GM12878 (cell line): ENCODE measurements around the gene VCPKMT. TPM values are rescaled to one million over a fixed set of nuclear protein-coding genes. Genes with fewer than 3 reads are reported as not detected.

Experiments used
- CBX3 ChIP-seq: fragments of 200-600 bp; sonication (generic); IDR thresholded peaks from 2 replicates; pipeline ENCODE4 v1.6.1; 2016; ENCODE audit warnings: low read depth, borderline replicate concordance
- E4F1 ChIP-seq: fragments of 450-650 bp; IDR thresholded peaks from 2 replicates; pipeline ENCODE4 v1.6.1; 2018; ENCODE audit warnings: borderline replicate concordance, mild to moderate bottlenecking; ENCODE audit not compliant: partially characterized antibody
- EED ChIP-seq: sonication (generic); IDR thresholded peaks from 2 replicates; pipeline ENCODE4 v1.6.1; 2016; ENCODE audit warnings: antibody characterized with exemption, low read depth
- GABPA ChIP-seq: IDR thresholded peaks from 2 replicates; pipeline ENCODE4 v1.6.1; 2014; ENCODE audit warnings: antibody characterized with exemption, low read depth, mild to moderate bottlenecking, inconsistent platforms
- IKZF1 ChIP-seq: fragments of 450-650 bp; conservative IDR thresholded peaks from 2 replicates; pipeline ENCODE4 v1.6.1; 2017; ENCODE audit warnings: antibody characterized with exemption, mild to moderate bottlenecking
- KLF5 ChIP-seq: fragments of 450-650 bp; IDR thresholded peaks from 2 replicates; pipeline ENCODE4 v1.6.1; 2014; ENCODE audit warnings: mild to moderate bottlenecking; ENCODE audit not compliant: partially characterized antibody
- MYC ChIP-seq: IDR thresholded peaks from 2 replicates; pipeline ENCODE4 v1.6.1; 2011; ENCODE audit warnings: mild to moderate bottlenecking, low read length, moderate library complexity, inconsistent platforms; ENCODE audit not compliant: insufficient read depth, insufficient replicate concordance, insufficient read length, severe bottlenecking
- NFYA ChIP-seq: IDR thresholded peaks from 2 replicates; pipeline ENCODE4 v1.6.1; 2011; ENCODE audit warnings: low read depth, mild to moderate bottlenecking, low read length, improper control_type of control experiment, borderline replicate concordance
- NFYB ChIP-seq: IDR thresholded peaks from 2 replicates; pipeline ENCODE4 v1.6.1; 2011; ENCODE audit warnings: low read depth, mild to moderate bottlenecking, low read length, improper control_type of control experiment, moderate library complexity; ENCODE audit not compliant: insufficient read depth
- PAX8 ChIP-seq: fragments of 450-650 bp; IDR thresholded peaks from 2 replicates; pipeline ENCODE4 v1.6.1; 2017; ENCODE audit warnings: mild to moderate bottlenecking, moderate library complexity
- PBX3 ChIP-seq: IDR thresholded peaks from 2 replicates; pipeline ENCODE4 v1.6.1; 2011; ENCODE audit warnings: mild to moderate bottlenecking, low read depth, low read length, moderate library complexity; ENCODE audit not compliant: insufficient replicate concordance
- POLR2AphosphoS2 ChIP-seq: IDR thresholded peaks from 2 replicates; pipeline ENCODE4 v1.6.1; 2011; ENCODE audit warnings: low read depth, mild to moderate bottlenecking, low read length, improper control_type of control experiment, moderate library complexity
- POU2F2 ChIP-seq: IDR thresholded peaks from 3 replicates; pipeline ENCODE4 v1.6.1; 2011; ENCODE audit warnings: low read depth, mild to moderate bottlenecking, low read length, borderline replicate concordance
- RBBP5 ChIP-seq: fragments of 200-600 bp; sonication (generic); conservative IDR thresholded peaks from 2 replicates; pipeline ENCODE4 v1.6.1; 2016
- SIX5 ChIP-seq: IDR thresholded peaks from 2 replicates; pipeline ENCODE4 v1.6.1; 2011; ENCODE audit warnings: mild to moderate bottlenecking, low read depth, low read length, moderate library complexity; ENCODE audit not compliant: severe bottlenecking
- SP1 ChIP-seq: IDR thresholded peaks from one replicate; pipeline ENCODE4 v1.6.1; 2011; ENCODE audit warnings: low read depth, low read length
- SPI1 ChIP-seq: IDR thresholded peaks from 2 replicates; pipeline ENCODE4 v1.6.1; 2011; ENCODE audit warnings: low read depth, mild to moderate bottlenecking, low read length, moderate library complexity, borderline replicate concordance; ENCODE audit not compliant: insufficient read depth
- SREBF2 ChIP-seq: IDR thresholded peaks from 2 replicates; pipeline ENCODE4 v1.6.1; 2012; ENCODE audit warnings: mild to moderate bottlenecking, low read length
- SUPT20H ChIP-seq: IDR thresholded peaks from 2 replicates; pipeline ENCODE4 v1.6.1; 2011; ENCODE audit warnings: low read depth, mild to moderate bottlenecking, low read length, moderate library complexity, borderline replicate concordance; ENCODE audit not compliant: control insufficient read depth
- TCF7 ChIP-seq: IDR thresholded peaks from 2 replicates; pipeline ENCODE4 v1.6.1; 2014; ENCODE audit warnings: antibody characterized with exemption, borderline replicate concordance
- WRNIP1 ChIP-seq: IDR thresholded peaks from 2 replicates; pipeline ENCODE4 v1.6.1; 2011; ENCODE audit warnings: low read depth, low read length, improper control_type of control experiment, borderline replicate concordance
- ZNF592 ChIP-seq: fragments of 450-650 bp; IDR thresholded peaks from 2 replicates; pipeline ENCODE4 v1.6.1; 2017; ENCODE audit warnings: mild to moderate bottlenecking, moderate library complexity
- ZSCAN29 ChIP-seq: fragments of 450-650 bp; IDR thresholded peaks from 2 replicates; pipeline ENCODE4 v1.6.1; 2017; ENCODE audit warnings: mild to moderate bottlenecking, moderate library complexity
- polyA plus RNA-seq, 11 experiments: library from polyadenylated mRNA; depleted of rRNA in 4 of 11; unstranded in 6 of 11; stranded (reverse) in 5 of 11; fragments of >200 nt; fragmentation: Nextera tagmentation in 4 of 11; fragmentation: Illumina TruSeq in 1 of 11; extraction: Ambion mirVana in 4 of 11; extraction: Trizol in 1 of 11; gene quantifications; 1 replicate in 1 of 11; 2 replicates in 10 of 11; pipeline versions ENCODE4 v1.2.1 to v1.2.3, GENCODE V29; 2011 to 2016; ENCODE audit warnings: inconsistent platforms in 2 of 11, missing spikeins in 2 of 11, low read depth in 1 of 11
- total RNA-seq, 4 experiments: library from RNA; depleted of rRNA in 3 of 4; stranded (reverse); fragments of >200 nt in 3 of 4; fragmentation: Illumina TruSeq in 1 of 4; extraction: Trizol in 1 of 4; gene quantifications; 2 replicates each; pipeline versions ENCODE4 v1.2.1 to v1.2.3, GENCODE V29; 2013 to 2021

Gene VCPKMT
- total and polyA plus RNA-seq, 10 of the 15 experiments (the other 5 are each of a cell fraction or from before 2014, with no cell fraction given): 8.5 to 18.4 (median 12.8) TPM

- peak; percentile 79 for TF ChIP-seq IKZF1
- no peak for TF ChIP-seq MYC
- TF ChIP-seq SIX5: peak; percentile 47
- TF ChIP-seq TCF7: no peak
- TF ChIP-seq PAX8: no peak
- TF ChIP-seq RBBP5: no peak; the same call in 1 of the 2 replicates
- peak; percentile 66; the same call in 1 of the 3 replicates for TF ChIP-seq POU2F2
- peak; percentile 27 for TF ChIP-seq E4F1
- no peak for TF ChIP-seq CBX3
- TF ChIP-seq ZNF592: no peak
- no peak for TF ChIP-seq SREBF2
- no peak for TF ChIP-seq NFYA
- no peak for TF ChIP-seq SPI1
- peak; percentile 84 for TF ChIP-seq SP1
- TF ChIP-seq GABPA: no peak
- TF ChIP-seq KLF5: no peak
- no peak for TF ChIP-seq PBX3
- TF ChIP-seq EED: no peak
- TF ChIP-seq SUPT20H: no peak
- no peak for TF ChIP-seq NFYB
- TF ChIP-seq POLR2AphosphoS2: peak; percentile 90; the same call in 1 of the 2 replicates
- no peak for TF ChIP-seq WRNIP1
- no peak for TF ChIP-seq ZSCAN29
Observed at GRCh38 chr14:50116181-50116956, at the start of gene VCPKMT (continued).
